GM18502 (cell line): Measurements from ENCODE around the gene EHD4.

ENCODE experiments used
- ATAC-seq: cut with Tn5 transposase; IDR thresholded peaks from one replicate; pipeline ENCODE4 v1.9.1; 2021; ENCODE audit warnings: mild to moderate bottlenecking; ENCODE audit not compliant: unreplicated experiment, poor library complexity

Gene EHD4

DNA sequence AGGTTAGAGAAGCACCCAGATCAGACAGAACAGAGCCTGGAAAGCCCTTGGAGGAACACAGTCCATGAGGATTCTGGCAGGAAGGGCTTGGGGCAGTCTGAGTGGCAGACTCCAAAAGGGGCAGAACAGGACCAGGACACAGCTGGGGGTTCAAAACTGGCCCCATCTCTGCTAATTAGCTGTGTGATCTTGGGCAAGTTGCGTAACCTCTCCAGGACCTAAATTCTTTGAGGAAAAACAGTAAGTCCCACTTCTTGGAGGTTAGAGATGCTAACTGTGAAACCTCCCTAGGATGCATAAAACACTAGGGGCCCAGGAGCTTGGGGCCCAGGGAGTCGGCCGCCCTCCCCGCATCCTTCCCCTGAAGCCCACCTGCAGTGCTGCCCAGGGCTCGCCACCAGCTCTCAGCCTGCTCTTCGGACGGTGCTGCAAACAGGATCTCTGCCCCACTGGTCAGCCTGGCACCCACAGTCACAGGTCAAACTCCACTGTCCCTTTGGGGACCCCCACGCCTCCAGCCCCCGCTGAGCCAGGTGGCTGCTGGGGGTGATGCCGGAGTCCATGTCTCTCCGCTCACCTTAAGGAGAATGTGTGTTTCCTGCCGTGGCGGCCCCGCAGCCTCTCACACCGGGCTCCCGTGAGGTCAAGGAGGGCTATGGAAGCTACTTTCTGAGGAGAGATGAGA lies 121.7 kb downstream of the EHD4 start:
- no peak for ATAC-seq

DNA sequence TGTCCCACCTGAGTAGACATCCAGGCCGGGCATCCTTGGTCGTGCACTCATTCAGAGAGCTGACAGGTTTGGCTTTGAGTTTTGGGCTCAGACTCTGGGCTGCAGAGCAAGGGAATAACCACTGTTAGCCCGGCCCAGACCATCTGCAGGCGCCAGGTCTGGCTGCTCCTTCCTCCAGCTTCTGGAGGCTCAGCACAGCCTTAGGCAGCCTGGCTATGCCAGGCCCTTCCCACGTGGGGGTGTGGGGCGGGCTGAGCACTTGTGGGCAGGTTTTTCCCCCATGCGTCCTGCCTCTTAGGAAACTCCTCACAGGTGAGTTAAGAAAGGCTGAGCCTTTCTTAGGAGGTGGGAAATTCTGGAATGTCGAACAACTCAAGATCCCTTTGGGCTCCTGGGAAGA lies 122.5 kb downstream of the EHD4 start:
- no peak for ATAC-seq

DNA sequence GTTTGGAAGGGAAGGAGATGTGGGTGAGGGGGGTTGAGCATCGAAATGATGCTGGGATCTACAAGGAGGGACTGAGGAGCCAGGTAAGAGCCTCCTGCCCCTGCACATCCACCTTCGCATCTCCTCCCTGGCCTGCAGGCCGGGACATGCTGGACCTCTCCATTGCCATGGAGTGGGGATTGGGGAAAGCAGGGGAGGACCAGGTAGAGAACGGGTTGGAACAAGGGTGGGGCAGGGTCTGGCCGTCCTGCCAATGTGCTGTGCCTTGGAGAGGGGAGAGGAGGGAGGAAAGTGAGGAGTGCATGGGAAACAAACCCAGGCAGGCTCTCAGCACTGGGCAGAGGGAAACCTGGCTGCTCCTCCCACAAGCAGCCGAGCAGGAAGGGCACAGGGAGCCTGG lies 123.2 kb downstream of the EHD4 start:
- no peak for ATAC-seq

DNA sequence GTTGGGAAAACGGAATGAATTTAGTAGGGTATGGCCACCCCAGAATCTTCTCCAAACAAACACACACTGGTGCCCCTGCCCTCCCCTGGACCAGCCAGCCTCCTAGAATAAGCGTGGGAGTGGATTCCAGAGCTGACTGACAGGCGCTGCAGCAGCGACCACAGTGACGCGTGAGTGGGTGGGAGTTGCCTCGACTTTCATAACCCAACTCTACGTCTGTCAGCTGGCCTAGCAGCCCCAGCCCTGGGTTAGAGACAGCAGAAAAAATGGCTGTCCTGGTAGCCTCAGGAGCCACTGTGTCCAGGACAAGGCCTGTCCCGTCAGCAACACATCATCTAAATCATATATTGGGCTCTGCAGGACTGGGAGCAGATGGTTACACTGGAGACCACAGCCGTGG lies 123.7 kb downstream of the EHD4 start:
- ATAC-seq: no peak

DNA sequence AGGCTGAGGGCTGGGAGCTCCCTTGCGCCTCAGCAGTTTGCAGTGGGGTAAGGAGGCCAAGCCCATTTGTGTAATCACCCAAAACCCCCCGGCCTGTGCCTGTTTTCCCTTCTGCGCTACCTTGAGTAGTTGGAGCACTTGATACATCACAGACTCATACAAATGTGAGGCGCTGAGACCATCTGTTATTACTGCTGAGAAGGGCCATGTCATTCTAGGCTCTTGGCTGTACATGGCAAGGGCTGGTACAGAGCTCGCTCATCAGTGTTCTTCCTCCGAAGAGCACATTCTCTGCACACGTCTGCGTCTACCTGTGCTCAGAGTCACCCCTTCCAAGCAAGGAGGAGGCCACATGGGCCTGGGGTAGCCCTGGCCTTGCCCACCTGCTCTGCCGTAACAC lies 124.4 kb downstream of the EHD4 start:
- ATAC-seq: no peak

GRCh38 chr15:41847206-41847605 lies 125.2 kb downstream of the EHD4 start:
- no peak for ATAC-seq
